ENCODE data around the gene GLB1L. TPM values are rescaled to one million over a fixed set of nuclear protein-coding genes. Genes with fewer than 3 reads are reported as not detected.
A peak's percentile ranks its signal among the peaks of the same experiment; 100 is the strongest.

GLB1L gene
- total RNA-seq, 6 donors from 2014 or later: 4.1 to 19.5 (median 11.9) TPM

- Histone ChIP-seq H3K4me3 (no peak overlapping the region), H3K36me3 (peaks cover 17 to 60% (median 53%) of the 10 kb centered on the region in 4 donors), H3K4me1 (peaks cover 22 to 29% (median 24%) of the 10 kb centered on the region in 4 donors), H3K27ac (no peak overlapping the region), H3K27me3 (no peaks in the 10 kb centered on the region), H3K9me3 (no peaks in the 10 kb centered on the region)
- ATAC-seq (ENCODE audit: low FRiP score in 2 of 2) (no peak), DNase-seq (no peak)
- WGBS, 2 donors: 75 to 85% methylated on average over 2 to 8 of the region's 8 CpGs
- TF ChIP-seq EP300 (IDR thresholded peaks at IDR 0.05) (no peak), POLR2AphosphoS5 (IDR thresholded peaks at IDR 0.05) (no peak), POLR2A (IDR thresholded peaks at IDR 0.05) (no peak)
- TF ChIP-seq, protein P1, sequence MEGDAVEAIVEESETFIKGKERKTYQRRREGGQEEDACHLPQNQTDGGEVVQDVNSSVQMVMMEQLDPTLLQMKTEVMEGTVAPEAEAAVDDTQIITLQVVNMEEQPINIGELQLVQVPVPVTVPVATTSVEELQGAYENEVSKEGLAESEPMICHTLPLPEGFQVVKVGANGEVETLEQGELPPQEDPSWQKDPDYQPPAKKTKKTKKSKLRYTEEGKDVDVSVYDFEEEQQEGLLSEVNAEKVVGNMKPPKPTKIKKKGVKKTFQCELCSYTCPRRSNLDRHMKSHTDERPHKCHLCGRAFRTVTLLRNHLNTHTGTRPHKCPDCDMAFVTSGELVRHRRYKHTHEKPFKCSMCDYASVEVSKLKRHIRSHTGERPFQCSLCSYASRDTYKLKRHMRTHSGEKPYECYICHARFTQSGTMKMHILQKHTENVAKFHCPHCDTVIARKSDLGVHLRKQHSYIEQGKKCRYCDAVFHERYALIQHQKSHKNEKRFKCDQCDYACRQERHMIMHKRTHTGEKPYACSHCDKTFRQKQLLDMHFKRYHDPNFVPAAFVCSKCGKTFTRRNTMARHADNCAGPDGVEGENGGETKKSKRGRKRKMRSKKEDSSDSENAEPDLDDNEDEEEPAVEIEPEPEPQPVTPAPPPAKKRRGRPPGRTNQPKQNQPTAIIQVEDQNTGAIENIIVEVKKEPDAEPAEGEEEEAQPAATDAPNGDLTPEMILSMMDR (IDR thresholded peaks at IDR 0.05): no peak
Observed at GRCh38 chr2:219281588-219281987, 36.3 kb upstream of the GLB1L start.

DNA sequence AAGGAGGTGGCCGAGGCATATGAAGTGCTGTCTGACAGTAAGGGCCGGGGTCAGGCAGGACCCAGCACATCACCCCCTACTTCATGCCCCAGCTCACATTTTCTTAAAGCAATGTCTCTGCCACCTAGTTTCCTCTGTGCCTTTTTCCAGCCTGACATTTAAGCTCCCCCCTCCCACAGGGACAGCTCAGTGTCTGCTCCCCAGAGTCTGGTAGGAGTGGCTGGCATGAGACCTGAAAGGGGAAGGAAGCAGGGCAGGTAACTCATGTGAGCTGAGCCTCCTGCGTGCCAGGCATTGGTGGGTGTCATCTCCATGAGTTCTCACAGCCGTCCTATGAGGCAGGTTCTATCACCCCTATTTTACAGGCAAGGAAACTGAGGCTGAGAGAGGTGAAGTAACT, 35.4 kb upstream of the GLB1L start:
- WGBS, 2 donors: 90 to 94% methylated on average over 2 to 4 of the region's 4 CpGs
- H3K36me3 ChIP-seq: peaks cover 17 to 53% (median 47%) of the 10 kb centered on the region in 4 donors
- DNase-seq: no peak

GRCh38 chr2:219279916-219280516, 34.8 kb upstream of the GLB1L start:
- Histone ChIP-seq H3K27ac (peak overlapping the region; percentile 96 to 100 (median 98)), H3K36me3 (peaks cover 17 to 47% (median 41%) of the 10 kb centered on the region in 4 donors), H3K4me1 (peaks cover 22 to 29% (median 24%) of the 10 kb centered on the region in 4 donors), H3K27me3 (no peaks in the 10 kb centered on the region), H3K9me3 (no peaks in the 10 kb centered on the region), H3K4me3 (peak overlapping the region; percentile 60 to 78 (median 64))
- WGBS, 2 donors: 41 to 53% methylated on average over 10 to 12 of the region's 12 CpGs
- no peak for TF ChIP-seq POLR2AphosphoS5 (IDR thresholded peaks at IDR 0.05)
- TF ChIP-seq, protein P1 (IDR thresholded peaks at IDR 0.05): no peak
- TF ChIP-seq EP300 (IDR thresholded peaks at IDR 0.05): no peak
- TF ChIP-seq POLR2A (IDR thresholded peaks at IDR 0.05): no peak
- no peak for ATAC-seq (ENCODE audit: low FRiP score in 2 of 2)
- no peak for DNase-seq

More for the DNA sequence above, 35.4 kb upstream of the GLB1L start:
- H3K27me3 ChIP-seq: no peaks in the 10 kb centered on the region
- peak overlapping the region in 3 of 4 donors; percentile 97 to 100 (median 98) for H3K27ac ChIP-seq
- H3K9me3 ChIP-seq: no peaks in the 10 kb centered on the region
- TF ChIP-seq, protein P1 (IDR thresholded peaks at IDR 0.05): no peak
- no peak for TF ChIP-seq EP300 (IDR thresholded peaks at IDR 0.05)
- no peak for TF ChIP-seq POLR2A (IDR thresholded peaks at IDR 0.05)
- TF ChIP-seq POLR2AphosphoS5 (IDR thresholded peaks at IDR 0.05): no peak
- ATAC-seq (ENCODE audit: low FRiP score in 2 of 2): no peak
- H3K4me3 ChIP-seq: no peak overlapping the region
- peaks cover 22 to 29% (median 24%) of the 10 kb centered on the region in 4 donors for H3K4me1 ChIP-seq

DNA sequence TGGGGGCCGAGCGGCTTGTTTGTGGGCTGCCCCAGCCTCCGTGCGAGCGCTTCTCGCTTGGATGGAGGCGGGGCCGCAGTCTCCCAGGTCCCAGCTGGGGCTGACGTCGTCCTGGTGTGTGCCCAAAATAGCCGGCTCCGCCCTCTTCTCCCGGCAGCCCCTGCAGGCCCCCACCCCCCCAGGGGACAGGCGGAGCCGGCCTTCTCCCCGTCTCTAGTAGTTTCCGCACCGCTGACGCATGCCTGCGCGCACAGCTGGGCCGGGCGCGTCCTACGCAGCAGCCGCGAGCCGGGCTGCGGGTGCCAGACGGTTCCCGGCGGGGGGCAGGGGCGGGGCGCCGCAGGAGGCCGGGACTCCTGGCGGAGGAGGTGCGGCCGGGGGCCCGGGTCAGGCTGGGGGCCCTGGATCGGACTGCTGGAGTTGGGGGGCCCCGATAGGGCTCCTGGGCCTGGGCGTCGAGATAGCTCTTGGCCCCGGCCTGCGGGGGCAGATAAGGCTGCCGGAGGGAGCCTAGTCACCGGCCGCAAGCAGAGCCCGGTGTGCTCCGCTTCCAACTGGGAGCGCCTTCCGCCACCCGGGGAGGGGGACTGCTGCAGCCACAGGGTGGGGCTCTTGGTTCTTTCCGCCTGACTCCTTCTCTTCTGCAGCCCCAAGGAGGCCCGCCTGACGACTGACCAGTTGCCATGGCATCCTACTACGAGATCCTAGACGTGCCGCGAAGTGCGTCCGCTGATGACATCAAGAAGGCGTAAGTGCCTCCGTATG, 34.1 kb upstream of the GLB1L start, which contains the start of gene DNAJB2:
Gene DNAJB2 (plus strand): TSS at position 216 of the 765 bp plus-strand sequence. CDS start 468 bp downstream, at position 684.
- ATAC-seq (ENCODE audit: low FRiP score in 2 of 2) (peak; percentile 97 to 98), DNase-seq (peak; percentile 98 to 99)

More for the DNA sequence above, 34.1 kb upstream of the GLB1L start, which contains the start of gene DNAJB2:
- Histone ChIP-seq H3K9me3 (no peaks in the 10 kb centered on the region), H3K27ac (peak within 1 kb of the TSS; percentile 96 to 100 (median 98)), H3K36me3 (peaks cover 12 to 40% (median 34%) of the 10 kb centered on the region in 4 donors), H3K4me3 (peak within 1 kb of the TSS; percentile 60 to 78 (median 64)), H3K4me1 (peaks cover 22 to 29% (median 24%) of the 10 kb centered on the region in 4 donors), H3K27me3 (no peaks in the 10 kb centered on the region)
- TF ChIP-seq POLR2A (IDR thresholded peaks at IDR 0.05): peak; percentile 71 to 96 (median 92)
- TF ChIP-seq, protein P1 (IDR thresholded peaks at IDR 0.05): peak in 1 of 6 experiments; percentile 34
- TF ChIP-seq EP300 (IDR thresholded peaks at IDR 0.05): peak in 1 of 4 donors; percentile 71
- peak; percentile 88 to 96 for TF ChIP-seq POLR2AphosphoS5 (IDR thresholded peaks at IDR 0.05)
- 1 to 2% methylated on average over 20 to 30 of the region's 65 CpGs for WGBS, 2 donors
